Fibroblast of mammary gland (primary cell): ENCODE data around the gene DISP3.

Experiments
- DNase-seq: peaks from one replicate; pipeline ENCODE4 v3.0.0-alpha.2; 2010; ENCODE audit warnings: low read depth
- H3K4me3 ChIP-seq: 2 replicates; pipeline ENCODE4 v1.5.1; 2011; ENCODE audit warnings: low read depth, mild to moderate bottlenecking, low read length, moderate library complexity; ENCODE audit not compliant: control insufficient read depth
- TF ChIP-seq, protein P1 (sequence below): conservative IDR thresholded peaks from 2 replicates; pipeline ENCODE4 v1.5.1; 2011; ENCODE audit warnings: low read depth, low read length, inconsistent platforms; ENCODE audit not compliant: control insufficient read depth, insufficient read depth

The DISP3 gene

DNA sequence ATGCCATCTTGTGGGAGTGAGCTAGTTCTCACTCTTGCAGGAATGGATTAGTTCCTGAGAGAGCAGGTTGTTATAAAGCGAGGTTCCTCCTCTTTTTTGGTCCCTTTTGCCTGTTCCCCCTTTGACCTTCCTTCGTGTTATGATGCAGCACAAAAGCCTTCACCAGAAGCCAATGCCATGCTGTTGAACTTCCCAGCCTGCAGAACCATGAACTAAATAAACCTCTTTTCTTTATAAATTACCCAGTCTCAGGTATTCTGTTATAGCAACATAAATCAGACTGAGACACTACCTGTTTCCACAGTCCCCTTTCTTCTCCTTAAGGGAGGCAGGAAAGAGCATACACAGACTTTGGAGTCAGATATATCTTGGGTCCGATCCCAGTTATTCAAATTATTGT lies 25.6 kb downstream of the DISP3 start:
- TF ChIP-seq, protein P1, sequence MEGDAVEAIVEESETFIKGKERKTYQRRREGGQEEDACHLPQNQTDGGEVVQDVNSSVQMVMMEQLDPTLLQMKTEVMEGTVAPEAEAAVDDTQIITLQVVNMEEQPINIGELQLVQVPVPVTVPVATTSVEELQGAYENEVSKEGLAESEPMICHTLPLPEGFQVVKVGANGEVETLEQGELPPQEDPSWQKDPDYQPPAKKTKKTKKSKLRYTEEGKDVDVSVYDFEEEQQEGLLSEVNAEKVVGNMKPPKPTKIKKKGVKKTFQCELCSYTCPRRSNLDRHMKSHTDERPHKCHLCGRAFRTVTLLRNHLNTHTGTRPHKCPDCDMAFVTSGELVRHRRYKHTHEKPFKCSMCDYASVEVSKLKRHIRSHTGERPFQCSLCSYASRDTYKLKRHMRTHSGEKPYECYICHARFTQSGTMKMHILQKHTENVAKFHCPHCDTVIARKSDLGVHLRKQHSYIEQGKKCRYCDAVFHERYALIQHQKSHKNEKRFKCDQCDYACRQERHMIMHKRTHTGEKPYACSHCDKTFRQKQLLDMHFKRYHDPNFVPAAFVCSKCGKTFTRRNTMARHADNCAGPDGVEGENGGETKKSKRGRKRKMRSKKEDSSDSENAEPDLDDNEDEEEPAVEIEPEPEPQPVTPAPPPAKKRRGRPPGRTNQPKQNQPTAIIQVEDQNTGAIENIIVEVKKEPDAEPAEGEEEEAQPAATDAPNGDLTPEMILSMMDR = no peak
- DNase-seq = no peak
- H3K4me3 ChIP-seq = no peak overlapping the region

DNA sequence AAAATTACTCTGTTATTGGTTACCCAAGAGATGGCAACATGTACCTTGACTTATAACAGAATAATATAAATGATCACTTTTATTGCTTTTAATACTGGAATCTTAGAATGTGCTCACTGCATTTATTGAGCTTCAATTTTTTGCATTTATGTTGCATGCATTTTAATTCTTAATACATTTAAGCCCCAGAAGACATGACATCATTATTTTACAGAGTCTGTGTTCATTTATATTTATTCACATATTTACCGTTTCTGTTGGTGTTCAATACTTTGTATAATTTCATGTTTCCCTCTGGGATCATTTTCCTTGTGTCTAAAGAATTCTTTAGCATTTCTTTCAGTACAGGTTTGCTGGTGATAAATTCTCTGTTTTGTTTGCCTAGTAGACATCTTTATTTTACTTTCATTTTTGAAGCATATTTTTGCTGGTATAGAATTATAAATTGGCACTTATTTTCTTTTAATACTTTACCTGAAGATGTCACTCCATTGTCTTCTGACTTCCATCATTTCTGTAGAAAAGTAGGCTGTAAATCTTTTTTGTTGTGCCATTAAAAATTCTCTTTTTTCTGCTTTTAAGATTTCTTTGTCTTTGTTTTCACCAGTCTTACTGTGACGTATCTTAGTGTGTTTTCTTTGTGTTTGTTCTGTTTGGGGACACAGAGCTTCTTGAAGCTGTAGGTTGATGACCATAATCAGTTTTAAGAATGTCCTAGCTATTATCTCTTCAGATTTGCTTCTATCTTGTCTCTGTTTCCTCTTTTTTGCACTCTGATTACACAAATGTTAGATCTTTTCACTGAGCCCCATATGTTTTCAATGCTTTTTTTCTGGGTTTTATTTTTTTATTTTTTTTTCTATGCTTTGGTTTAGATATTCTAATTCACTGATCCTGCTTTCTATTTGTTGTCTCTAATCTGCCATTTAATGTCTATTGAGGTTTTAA lies 26.9 kb downstream of the DISP3 start:
- TF ChIP-seq, protein P1 = no peak
- no peak for DNase-seq
- H3K4me3 ChIP-seq = no peak overlapping the region

GRCh38 chr1:11507309-11507708 lies 28.4 kb downstream of the DISP3 start:
- TF ChIP-seq, protein P1 = no peak
- no peak overlapping the region for H3K4me3 ChIP-seq
- DNase-seq = no peak

DNA sequence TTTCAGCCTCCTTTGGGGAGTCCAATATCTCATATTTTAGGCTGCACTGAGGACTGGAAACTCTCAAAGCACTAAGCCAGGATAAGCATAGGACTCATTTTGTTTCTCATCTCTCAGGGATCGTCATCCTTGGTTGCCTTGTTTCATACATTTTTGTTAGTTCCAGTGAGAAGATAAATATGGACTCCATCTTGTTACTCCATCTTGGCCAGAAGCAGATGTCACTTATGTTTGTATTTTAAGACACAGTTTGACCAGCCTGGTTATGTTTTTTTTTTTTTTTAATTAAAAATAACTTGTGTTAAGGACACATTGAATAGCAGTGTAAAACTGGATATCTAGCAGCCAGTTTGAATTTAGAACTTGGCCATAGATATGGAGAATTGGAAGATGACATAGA lies 34.7 kb downstream of the DISP3 start:
- no peak for DNase-seq
- TF ChIP-seq, protein P1 = no peak
- no peak overlapping the region for H3K4me3 ChIP-seq

DNA sequence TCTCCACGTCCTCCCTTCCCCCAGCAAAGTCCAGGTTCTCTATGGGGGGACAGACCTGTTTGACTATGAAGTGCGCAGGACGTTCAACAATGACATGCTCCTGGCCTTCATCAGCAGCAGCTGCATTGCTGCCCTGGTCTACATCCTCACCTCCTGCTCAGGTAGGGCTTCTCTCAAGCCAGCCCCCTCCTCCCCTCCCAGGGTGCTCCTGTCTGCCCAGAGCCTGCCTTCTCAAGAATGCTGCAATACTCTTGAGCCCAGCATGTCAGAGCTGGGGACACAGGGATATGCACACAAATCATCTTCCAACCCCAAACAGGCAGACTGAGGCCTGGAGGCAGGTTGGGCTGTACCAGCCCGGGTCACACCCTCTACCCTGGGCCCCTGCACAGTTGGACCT lies 35.4 kb downstream of the DISP3 start:
- DNase-seq = no peak
- TF ChIP-seq, protein P1 = no peak
- H3K4me3 ChIP-seq = no peak overlapping the region

- no peak overlapping the region for H3K4me3 ChIP-seq
- TF ChIP-seq, protein P1 = no peak
- DNase-seq = no peak
Observed at GRCh38 chr1:11515368-11516300, 36.7 kb downstream of the DISP3 start.
